GM12801 (cell line): ENCODE data around the gene CCBE1.

ENCODE experiments used
- CTCF ChIP-seq: IDR thresholded peaks from one replicate; pipeline ENCODE4 v1.5.1; 2011; ENCODE audit warnings: control low read depth; ENCODE audit not compliant: insufficient read length; ENCODE audit errors: extremely low read depth

CCBE1 gene

GRCh38 chr18:59576541-59577385 is 120.5 kb downstream of the CCBE1 start:
- TF ChIP-seq CTCF, result no peak

DNA sequence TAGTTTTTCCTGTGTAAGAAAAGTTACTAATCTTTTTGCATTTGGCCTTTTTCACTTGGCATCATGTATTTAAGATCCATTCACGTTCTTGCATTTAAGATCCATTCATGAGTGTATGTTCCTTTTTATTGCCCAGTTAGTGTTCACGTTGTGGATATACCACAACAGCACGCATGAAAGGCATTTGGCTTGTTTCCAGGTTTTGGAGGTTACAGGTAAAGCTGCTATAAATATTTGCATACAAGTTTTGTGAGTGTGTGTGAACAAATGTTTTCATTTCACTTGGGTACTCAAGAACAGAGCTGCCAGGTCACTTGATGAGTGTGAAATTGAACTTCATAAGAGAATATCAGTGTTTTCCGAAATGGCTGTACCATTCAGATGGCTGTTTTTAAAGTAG is 121.2 kb downstream of the CCBE1 start:
- no peak for TF ChIP-seq CTCF

DNA sequence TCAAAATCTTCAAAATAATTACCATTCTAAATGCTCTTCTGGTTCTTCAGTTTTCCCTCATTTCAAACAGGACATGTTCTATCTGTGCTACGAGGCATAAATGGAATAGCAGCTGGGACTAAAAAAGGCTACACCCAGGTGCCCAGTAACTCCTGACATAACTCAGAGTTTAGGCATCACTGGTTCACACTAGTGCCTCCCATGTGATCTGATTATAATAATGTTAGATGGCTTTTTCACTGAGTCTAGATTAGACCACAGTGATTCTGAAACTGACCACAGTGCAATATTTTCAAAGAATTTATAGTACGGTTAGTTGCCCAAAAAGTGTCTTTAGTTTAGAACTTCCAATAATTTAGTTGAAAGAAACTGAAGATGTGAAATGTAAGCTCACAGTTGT is 123.3 kb downstream of the CCBE1 start:
- TF ChIP-seq CTCF, result no peak

DNA sequence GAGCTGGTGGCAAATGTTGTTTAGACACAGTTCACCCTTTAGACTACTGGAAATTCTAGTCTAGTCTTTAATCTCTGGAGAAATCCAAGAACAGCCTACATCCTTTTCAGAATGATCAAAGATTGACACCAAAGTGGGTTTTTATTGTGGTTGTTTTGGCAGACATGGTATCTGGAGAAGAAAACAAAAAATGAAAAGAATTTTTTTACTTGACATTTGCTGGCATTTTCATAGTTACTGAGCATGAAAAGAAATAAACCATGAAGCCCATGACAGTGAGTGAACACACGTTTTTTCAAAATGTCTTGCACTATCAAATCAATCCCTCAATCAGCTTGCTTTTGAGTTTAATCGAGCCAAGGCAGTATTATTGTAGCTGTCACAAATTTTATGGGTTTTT is 125.3 kb downstream of the CCBE1 start:
- no peak for TF ChIP-seq CTCF

- TF ChIP-seq CTCF, result no peak
Observed at GRCh38 chr18:59570796-59571195, 126.4 kb downstream of the CCBE1 start.

GRCh38 chr18:59570101-59570775 is 127.0 kb downstream of the CCBE1 start:
- no peak for TF ChIP-seq CTCF

GRCh38 chr18:59569390-59569791 is 127.8 kb downstream of the CCBE1 start:
- TF ChIP-seq CTCF, result no peak
